GM12865 (cell line): Measurements from ENCODE around the gene TMEM131.

ENCODE experiments used
- DNase-seq: peaks from one replicate; pipeline ENCODE4 v3.0.0; 2010; ENCODE audit warnings: low read depth
- H3K4me3 ChIP-seq: 2 replicates; pipeline ENCODE4 v1.5.1; 2011; ENCODE audit warnings: mild to moderate bottlenecking, low read depth, low read length, control low read depth
- TF ChIP-seq, protein P1 (sequence below): IDR thresholded peaks from 2 replicates; pipeline ENCODE4 v1.5.1; 2011; ENCODE audit warnings: low read length, control low read depth, low read depth, inconsistent platforms; ENCODE audit not compliant: insufficient read depth; ENCODE audit errors: missing control alignments

Gene TMEM131

GRCh38 chr2:97871096-97871780 lies 124.5 kb downstream of the TMEM131 start:
- DNase-seq, result no peak
- TF ChIP-seq, protein P1, sequence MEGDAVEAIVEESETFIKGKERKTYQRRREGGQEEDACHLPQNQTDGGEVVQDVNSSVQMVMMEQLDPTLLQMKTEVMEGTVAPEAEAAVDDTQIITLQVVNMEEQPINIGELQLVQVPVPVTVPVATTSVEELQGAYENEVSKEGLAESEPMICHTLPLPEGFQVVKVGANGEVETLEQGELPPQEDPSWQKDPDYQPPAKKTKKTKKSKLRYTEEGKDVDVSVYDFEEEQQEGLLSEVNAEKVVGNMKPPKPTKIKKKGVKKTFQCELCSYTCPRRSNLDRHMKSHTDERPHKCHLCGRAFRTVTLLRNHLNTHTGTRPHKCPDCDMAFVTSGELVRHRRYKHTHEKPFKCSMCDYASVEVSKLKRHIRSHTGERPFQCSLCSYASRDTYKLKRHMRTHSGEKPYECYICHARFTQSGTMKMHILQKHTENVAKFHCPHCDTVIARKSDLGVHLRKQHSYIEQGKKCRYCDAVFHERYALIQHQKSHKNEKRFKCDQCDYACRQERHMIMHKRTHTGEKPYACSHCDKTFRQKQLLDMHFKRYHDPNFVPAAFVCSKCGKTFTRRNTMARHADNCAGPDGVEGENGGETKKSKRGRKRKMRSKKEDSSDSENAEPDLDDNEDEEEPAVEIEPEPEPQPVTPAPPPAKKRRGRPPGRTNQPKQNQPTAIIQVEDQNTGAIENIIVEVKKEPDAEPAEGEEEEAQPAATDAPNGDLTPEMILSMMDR, result no peak
- H3K4me3 ChIP-seq, result no peak overlapping the region

GRCh38 chr2:97870396-97870843 lies 125.3 kb downstream of the TMEM131 start:
- no peak overlapping the region for H3K4me3 ChIP-seq
- TF ChIP-seq, protein P1, result no peak
- peak; percentile 91 for DNase-seq

GRCh38 chr2:97869722-97870346 lies 125.9 kb downstream of the TMEM131 start:
- H3K4me3 ChIP-seq, result no peak overlapping the region
- TF ChIP-seq, protein P1, result no peak
- no peak for DNase-seq

DNA sequence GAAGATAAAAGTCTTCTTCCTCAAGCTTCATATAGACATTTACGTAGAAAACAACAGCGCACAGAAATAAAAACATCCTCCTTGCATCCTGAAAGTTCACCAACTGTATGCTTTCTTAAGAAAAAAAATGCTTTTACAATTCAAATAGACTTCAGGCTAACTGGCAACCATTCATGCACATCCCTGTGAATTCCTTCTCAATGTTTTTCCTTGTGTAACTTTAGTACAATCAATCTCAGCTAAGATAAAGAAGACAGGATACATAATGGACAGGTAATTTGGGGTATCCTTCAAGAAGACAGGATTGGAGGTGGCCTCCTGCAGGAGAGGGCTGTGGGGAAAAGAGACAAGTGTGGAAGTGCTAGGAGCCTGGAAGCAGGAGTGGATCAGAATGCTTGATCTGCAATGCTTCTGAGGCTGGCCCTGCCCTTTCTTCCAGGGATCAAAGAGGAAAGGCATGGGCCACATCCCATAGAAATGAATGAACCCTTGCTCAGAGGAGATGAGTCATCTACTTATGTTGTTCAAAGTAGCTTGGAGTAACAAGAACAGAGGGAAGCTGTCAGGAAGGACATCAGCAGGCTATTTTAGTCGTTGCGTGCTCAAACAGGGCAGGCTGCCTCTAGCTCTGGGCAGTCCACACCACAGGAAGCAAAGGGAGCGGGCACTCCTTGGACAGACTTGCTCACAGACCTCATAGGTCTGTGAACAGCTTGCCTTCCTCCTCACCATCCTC lies 126.6 kb downstream of the TMEM131 start:
- DNase-seq, result no peak
- no peak overlapping the region for H3K4me3 ChIP-seq
- TF ChIP-seq, protein P1, result no peak

GRCh38 chr2:97863829-97864228 lies 131.9 kb downstream of the TMEM131 start:
- DNase-seq, result no peak
- H3K4me3 ChIP-seq, result no peak overlapping the region
- TF ChIP-seq, protein P1, result no peak

DNA sequence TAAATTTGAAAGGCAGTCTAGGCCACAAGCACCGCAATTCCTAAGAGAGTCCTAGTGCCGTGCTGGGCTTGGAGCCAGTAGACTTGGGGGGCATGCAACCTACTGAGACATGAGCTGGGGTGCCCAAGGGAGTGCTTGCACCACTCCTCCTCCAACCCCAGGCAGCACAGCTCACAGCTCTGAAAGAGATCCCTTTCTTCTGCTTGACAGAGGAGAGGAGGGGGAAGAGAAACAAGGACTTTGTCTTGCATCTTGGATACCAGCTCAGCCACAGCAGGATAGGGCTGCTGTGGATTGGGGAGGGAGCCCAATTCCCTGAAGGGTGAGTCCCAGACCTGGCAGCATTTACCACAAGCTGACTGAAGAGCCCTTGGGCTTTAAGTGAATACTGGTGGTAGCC lies 134.6 kb downstream of the TMEM131 start:
- no peak for DNase-seq
- TF ChIP-seq, protein P1, result no peak

More for the DNA sequence above, 134.6 kb downstream of the TMEM131 start:
- no peak overlapping the region for H3K4me3 ChIP-seq
